OCI-LY3 (cell line): ENCODE results near the gene CLMP.

Experiments
- EZH2phosphoT487 ChIP-seq: fragments of 200-600 bp; shearing (Covaris generic); IDR thresholded peaks from 2 replicates; pipeline ENCODE4 v1.6.1; 2018; ENCODE audit warnings: antibody characterized with exemption, mixed run types, low read depth
- TF ChIP-seq, protein P1 (sequence below): fragments of 200-600, 300-600 bp; sonication (generic); IDR thresholded peaks from 2 replicates; pipeline ENCODE4 v1.5.1; 2014; ENCODE audit warnings: antibody characterized with exemption, low read length, low read depth

DNA sequence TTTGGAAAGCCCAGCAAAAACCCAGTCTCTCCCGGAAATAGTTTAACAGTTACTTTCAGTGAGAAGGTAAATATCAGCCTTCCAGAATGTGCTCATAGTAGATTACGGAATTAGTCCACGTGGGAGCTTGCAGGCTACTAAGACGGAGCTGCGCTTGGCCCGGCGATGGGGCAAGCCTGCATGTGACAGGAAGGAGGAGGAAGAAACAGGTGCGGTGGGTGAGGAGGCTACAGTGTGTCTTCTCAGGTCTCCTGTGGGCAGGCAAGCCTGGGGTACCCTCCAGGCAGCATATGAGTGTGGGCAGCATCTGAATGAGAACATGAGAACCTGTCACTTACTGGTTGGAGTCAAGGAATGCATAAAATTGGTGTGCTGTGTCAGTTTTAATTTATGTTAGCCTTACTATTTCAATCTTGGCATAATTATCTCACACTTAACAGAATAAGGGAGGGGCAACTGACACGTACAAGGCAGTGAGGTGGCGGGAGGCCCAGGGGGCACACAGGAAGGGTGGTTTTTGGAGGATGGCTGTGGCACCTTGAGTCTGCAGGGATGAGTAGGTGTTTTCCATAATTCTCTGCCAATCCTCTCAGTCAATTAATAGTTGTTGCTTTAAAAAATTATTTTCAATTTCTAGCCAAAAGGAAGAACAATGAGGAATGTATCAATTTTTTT, 35.7 kb downstream of the CLMP start:
- TF ChIP-seq, protein P1, sequence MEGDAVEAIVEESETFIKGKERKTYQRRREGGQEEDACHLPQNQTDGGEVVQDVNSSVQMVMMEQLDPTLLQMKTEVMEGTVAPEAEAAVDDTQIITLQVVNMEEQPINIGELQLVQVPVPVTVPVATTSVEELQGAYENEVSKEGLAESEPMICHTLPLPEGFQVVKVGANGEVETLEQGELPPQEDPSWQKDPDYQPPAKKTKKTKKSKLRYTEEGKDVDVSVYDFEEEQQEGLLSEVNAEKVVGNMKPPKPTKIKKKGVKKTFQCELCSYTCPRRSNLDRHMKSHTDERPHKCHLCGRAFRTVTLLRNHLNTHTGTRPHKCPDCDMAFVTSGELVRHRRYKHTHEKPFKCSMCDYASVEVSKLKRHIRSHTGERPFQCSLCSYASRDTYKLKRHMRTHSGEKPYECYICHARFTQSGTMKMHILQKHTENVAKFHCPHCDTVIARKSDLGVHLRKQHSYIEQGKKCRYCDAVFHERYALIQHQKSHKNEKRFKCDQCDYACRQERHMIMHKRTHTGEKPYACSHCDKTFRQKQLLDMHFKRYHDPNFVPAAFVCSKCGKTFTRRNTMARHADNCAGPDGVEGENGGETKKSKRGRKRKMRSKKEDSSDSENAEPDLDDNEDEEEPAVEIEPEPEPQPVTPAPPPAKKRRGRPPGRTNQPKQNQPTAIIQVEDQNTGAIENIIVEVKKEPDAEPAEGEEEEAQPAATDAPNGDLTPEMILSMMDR = no peak
- no peak for TF ChIP-seq EZH2phosphoT487
